Mesendoderm (in vitro differentiated cells): ENCODE data around the gene EPAS1.

Experiments
- DNase-seq: peaks from one replicate; pipeline ENCODE4 v3.0.0; 2013
- H2AK5ac ChIP-seq: 2 replicates; pipeline ENCODE4 v1.6.1; 2013; ENCODE audit warnings: low read length, inconsistent platforms
- H2BK120ac ChIP-seq: 2 replicates; pipeline ENCODE4 v1.6.1; 2013; ENCODE audit warnings: low read depth, mild to moderate bottlenecking, low read length, moderate library complexity, mixed read lengths
- H2BK15ac ChIP-seq: replicated peaks from 2 replicates; pipeline ENCODE4 v1.6.1; 2013; ENCODE audit warnings: low read depth, mild to moderate bottlenecking, moderate library complexity
- H2BK5ac ChIP-seq: 2 replicates; pipeline ENCODE4 v1.6.1; 2013; ENCODE audit warnings: low read length, inconsistent platforms
- H3K18ac ChIP-seq: 2 replicates; pipeline ENCODE4 v1.6.1; 2013; ENCODE audit warnings: mild to moderate bottlenecking, low read length, mixed read lengths
- H3K23ac ChIP-seq: one replicate; pipeline ENCODE4 v1.6.1; 2013; ENCODE audit warnings: low read length
- H3K27ac ChIP-seq: 2 replicates; pipeline ENCODE4 v1.5.1; 2013; ENCODE audit warnings: low read depth, mild to moderate bottlenecking, inconsistent platforms, low read length, moderate library complexity
- H3K27me3 ChIP-seq: 2 replicates; pipeline ENCODE4 v1.6.1; 2013; ENCODE audit warnings: low read length, control low read depth, mild to moderate bottlenecking, inconsistent platforms; ENCODE audit not compliant: insufficient read depth, poor library complexity
- H3K36me3 ChIP-seq: 2 replicates; pipeline ENCODE4 v1.6.1; 2013; ENCODE audit warnings: low read length, inconsistent platforms; ENCODE audit not compliant: control insufficient read depth, insufficient read depth
- H3K4ac ChIP-seq: one replicate; pipeline ENCODE4 v1.6.1; 2013; ENCODE audit warnings: low read depth, mild to moderate bottlenecking, low read length, moderate library complexity
- H3K4me1 ChIP-seq: 2 replicates; pipeline ENCODE4 v1.6.1; 2013; ENCODE audit warnings: low read depth, low read length, inconsistent platforms; ENCODE audit not compliant: control insufficient read depth
- H3K4me2 ChIP-seq: 2 replicates; pipeline ENCODE4 v1.6.1; 2013; ENCODE audit warnings: low read length
- H3K4me3 ChIP-seq: 2 replicates; pipeline ENCODE4 v1.5.1; 2013; ENCODE audit warnings: mild to moderate bottlenecking, low read length
- H3K56ac ChIP-seq: one replicate; pipeline ENCODE4 v1.6.1; 2013; ENCODE audit warnings: low read length
- H3K79me1 ChIP-seq: 2 replicates; pipeline ENCODE4 v1.6.1; 2013; ENCODE audit warnings: low read length, inconsistent platforms
- H3K79me2 ChIP-seq: 2 replicates; pipeline ENCODE4 v1.6.1; 2013; ENCODE audit warnings: mild to moderate bottlenecking, low read length; ENCODE audit not compliant: control insufficient read depth, insufficient read depth
- H3K9ac ChIP-seq: 2 replicates; pipeline ENCODE4 v1.6.1; 2013; ENCODE audit warnings: low read length, inconsistent platforms
- H4K5ac ChIP-seq: one replicate; pipeline ENCODE4 v1.6.1; 2013; ENCODE audit warnings: low read length
- H4K8ac ChIP-seq: one replicate; pipeline ENCODE4 v1.6.1; 2013; ENCODE audit warnings: low read depth, mild to moderate bottlenecking, control low read depth, low read length, moderate library complexity
- WGBS: extraction: QIAGEN DNeasy Blood & Tissue Kit; methylation state at CpG from one replicate; pipeline ENCODE4 v1.1.7; 2013; ENCODE audit warnings: low lambda C conversion rate, missing lambda C conversion rate; ENCODE audit not compliant: insufficient coverage; ENCODE audit errors: extremely low coverage; 5-methylcytosine and 5-hydroxymethylcytosine counted together

The EPAS1 gene

DNA sequence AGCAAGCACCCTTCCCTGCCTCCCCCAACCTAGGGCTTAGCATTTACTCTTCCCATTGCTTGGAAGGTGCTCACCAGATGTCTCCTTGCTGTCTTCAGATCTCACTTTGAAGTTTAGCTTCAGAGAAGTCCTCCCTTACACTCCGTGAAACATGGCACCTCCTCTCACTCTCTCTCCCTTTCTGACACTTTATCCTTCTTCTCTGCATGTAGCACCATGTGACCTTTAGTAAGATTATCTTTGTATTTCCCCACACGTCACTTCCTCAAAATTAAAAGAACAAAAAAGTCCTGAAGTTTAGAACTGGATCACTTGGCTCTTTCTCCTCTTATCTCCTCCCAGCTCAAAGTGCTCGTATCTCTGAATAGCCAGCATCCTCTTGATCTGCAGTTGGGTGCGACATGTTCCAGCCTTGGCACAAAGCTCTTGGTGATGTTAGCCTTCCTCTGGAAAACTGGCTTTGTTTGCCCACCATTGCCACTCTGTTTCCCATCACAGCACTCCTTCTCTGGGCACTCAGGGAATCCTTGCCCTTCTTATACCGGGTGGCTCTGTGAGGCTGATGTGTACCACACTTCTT, 40.6 kb upstream of the EPAS1 start:
- H3K4me2 ChIP-seq, result no peak overlapping the region
- no peak for DNase-seq
- no peak overlapping the region for H4K5ac ChIP-seq
- no peak overlapping the region for H3K4me3 ChIP-seq
- no CpG with 5 or more reads among the region's 5 CpGs for WGBS
- peaks cover 8% of the 10 kb centered on the region for H3K4me1 ChIP-seq
- no peak overlapping the region for H4K8ac ChIP-seq
- H3K56ac ChIP-seq, result no peak overlapping the region
- no peak overlapping the region for H3K23ac ChIP-seq
- no peaks in the 10 kb centered on the region for H3K79me1 ChIP-seq
- H3K4ac ChIP-seq, result no peak overlapping the region
- no peaks in the 10 kb centered on the region for H3K27me3 ChIP-seq
- H2BK15ac ChIP-seq, result no peak overlapping the region
- no peaks in the 10 kb centered on the region for H3K79me2 ChIP-seq
- no peak overlapping the region for H3K9ac ChIP-seq
- no peak overlapping the region for H2BK120ac ChIP-seq
- no peak overlapping the region for H3K18ac ChIP-seq
- no peak overlapping the region for H3K27ac ChIP-seq
- no peaks in the 10 kb centered on the region for H3K36me3 ChIP-seq
- no peak overlapping the region for H2BK5ac ChIP-seq
- no peak overlapping the region for H2AK5ac ChIP-seq

DNA sequence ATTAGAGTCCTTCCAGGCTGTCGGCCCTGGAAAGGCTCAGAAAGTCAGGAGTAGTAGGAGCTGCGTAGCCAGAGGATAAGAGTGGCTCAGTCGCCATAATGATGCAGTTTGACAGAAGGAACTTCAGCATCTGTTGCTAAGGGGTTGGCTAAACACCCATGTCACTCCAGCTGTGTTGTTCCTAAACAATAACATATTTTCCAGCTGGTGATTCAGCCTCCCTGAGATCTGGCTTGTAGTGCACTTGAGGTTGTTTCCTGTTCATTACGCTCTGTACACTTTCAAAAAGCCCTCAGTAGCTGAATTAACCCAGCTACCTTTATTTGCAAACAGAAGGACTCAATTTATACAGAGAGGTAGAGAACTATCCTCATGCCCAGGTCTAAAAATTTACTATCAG, 39.7 kb upstream of the EPAS1 start:
- H3K27me3 ChIP-seq, result no peaks in the 10 kb centered on the region
- no peak overlapping the region for H3K27ac ChIP-seq
- no peak overlapping the region for H3K4ac ChIP-seq
- H3K23ac ChIP-seq, result no peak overlapping the region
- no peak overlapping the region for H2BK15ac ChIP-seq
- no peak overlapping the region for H3K9ac ChIP-seq
- H3K18ac ChIP-seq, result no peak overlapping the region
- no peak overlapping the region for H2BK5ac ChIP-seq
- H3K4me3 ChIP-seq, result no peak overlapping the region
- WGBS, result no CpG with 5 or more reads among the region's 4 CpGs
- H3K4me2 ChIP-seq, result no peak overlapping the region
- no peak overlapping the region for H4K8ac ChIP-seq
- H2AK5ac ChIP-seq, result no peak overlapping the region
- H3K79me1 ChIP-seq, result no peaks in the 10 kb centered on the region
- no peaks in the 10 kb centered on the region for H3K79me2 ChIP-seq
- no peaks in the 10 kb centered on the region for H3K36me3 ChIP-seq
- peaks cover 5% of the 10 kb centered on the region for H3K4me1 ChIP-seq
- H2BK120ac ChIP-seq, result no peak overlapping the region
- no peak for DNase-seq
- no peak overlapping the region for H3K56ac ChIP-seq
- H4K5ac ChIP-seq, result no peak overlapping the region

DNA sequence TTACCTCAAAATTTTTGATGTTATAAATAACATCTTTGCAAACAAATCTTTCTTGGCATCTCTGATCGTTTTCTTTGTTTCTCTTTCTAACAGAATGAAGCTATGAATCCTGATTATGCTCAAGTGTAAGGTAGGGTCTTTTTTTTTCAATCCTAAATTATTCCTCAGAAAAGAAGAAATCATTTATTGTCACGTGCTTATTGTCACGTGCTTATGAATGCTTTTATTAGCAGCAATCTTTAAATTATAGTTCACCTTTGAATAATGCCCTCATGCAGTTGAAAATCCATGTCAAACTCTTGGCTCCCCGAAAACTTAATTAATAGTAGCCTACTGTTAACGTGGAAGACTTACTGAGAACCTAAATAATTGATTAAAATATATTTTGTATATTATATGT, 39.2 kb upstream of the EPAS1 start:
- Histone ChIP-seq H3K23ac (no peak overlapping the region), H4K8ac (no peak overlapping the region), H3K4me3 (no peak overlapping the region), H3K4ac (no peak overlapping the region), H3K27ac (no peak overlapping the region), H2BK15ac (no peak overlapping the region), H3K27me3 (no peaks in the 10 kb centered on the region), H3K9ac (no peak overlapping the region), H3K18ac (no peak overlapping the region), H3K4me1 (peaks cover 5% of the 10 kb centered on the region), H3K56ac (no peak overlapping the region), H4K5ac (no peak overlapping the region), H3K79me2 (no peaks in the 10 kb centered on the region), H3K4me2 (no peak overlapping the region), H2BK120ac (no peak overlapping the region), H3K79me1 (no peaks in the 10 kb centered on the region), H2BK5ac (no peak overlapping the region), H2AK5ac (no peak overlapping the region), H3K36me3 (no peaks in the 10 kb centered on the region)
- no peak for DNase-seq
- WGBS, result no CpG with 5 or more reads among the region's 5 CpGs

DNA sequence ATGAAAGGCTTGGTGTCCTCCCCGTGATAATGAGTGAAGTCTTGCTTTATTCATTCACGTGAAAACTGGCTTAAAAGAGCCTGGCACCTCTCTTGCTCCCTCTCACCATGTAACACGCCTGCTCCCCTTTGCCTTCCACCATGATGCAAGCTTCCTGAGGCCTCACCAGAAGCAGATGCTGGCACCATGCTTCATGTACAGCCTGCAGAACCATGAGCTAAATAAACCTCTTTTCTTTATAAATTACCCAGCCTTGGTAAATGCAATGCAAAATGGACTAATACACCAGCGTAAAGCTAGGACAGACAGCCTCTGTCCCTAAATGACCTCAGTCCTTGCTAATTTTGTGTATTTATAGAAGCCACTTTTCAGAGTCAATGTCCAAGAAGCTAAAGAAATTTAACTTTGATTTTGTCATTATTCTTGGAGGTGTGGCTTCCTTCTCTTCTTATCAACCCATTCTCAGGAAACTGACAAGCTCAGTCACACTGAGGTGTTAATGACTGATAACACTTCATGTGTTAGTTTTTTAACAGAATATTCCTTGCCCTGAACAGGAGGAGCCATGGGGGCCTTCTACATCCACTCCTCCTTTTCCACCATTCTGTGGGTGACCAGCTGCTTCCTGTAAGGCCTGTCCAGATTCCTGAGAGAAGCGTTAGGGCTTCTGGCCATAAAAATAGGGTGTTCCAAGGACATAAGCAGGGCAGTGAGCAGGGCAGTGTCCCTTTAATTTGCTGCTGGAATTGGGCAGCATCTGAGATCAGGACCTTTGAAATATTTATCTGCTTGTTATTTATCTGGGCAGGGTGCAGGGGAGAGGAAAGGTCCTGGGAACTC, 38.0 kb upstream of the EPAS1 start:
- peak; percentile 60 for DNase-seq
- Histone ChIP-seq H3K4me1 (peaks cover 5% of the 10 kb centered on the region), H4K8ac (no peak overlapping the region), H3K18ac (no peak overlapping the region), H3K4ac (no peak overlapping the region), H3K79me2 (no peaks in the 10 kb centered on the region), H3K79me1 (no peaks in the 10 kb centered on the region), H3K9ac (no peak overlapping the region), H3K56ac (no peak overlapping the region), H2BK120ac (no peak overlapping the region), H3K23ac (no peak overlapping the region), H3K27me3 (no peaks in the 10 kb centered on the region), H2BK15ac (no peak overlapping the region), H3K27ac (no peak overlapping the region), H2AK5ac (no peak overlapping the region), H2BK5ac (no peak overlapping the region), H3K4me2 (no peak overlapping the region), H4K5ac (no peak overlapping the region), H3K36me3 (no peaks in the 10 kb centered on the region), H3K4me3 (no peak overlapping the region)
- WGBS, result no CpG with 5 or more reads among the region's 5 CpGs

DNA sequence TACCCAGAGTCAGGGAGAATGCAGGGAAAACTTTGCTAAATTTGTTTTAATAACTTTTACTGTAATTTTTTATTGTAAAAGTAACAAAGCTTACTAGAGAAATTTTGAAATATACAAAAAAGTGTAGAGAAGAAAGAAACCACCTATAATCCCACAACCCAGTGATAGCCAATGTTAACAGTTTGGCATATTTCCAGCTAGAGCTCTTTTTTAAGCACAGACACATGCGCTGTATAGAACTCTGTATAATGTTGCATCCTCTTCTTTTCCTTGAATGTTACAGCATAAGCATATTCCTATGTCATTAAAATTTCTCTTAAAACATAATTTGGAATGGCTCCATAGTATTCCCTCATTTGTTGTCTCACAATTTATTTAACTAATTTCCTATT, 37.4 kb upstream of the EPAS1 start:
- no peaks in the 10 kb centered on the region for H3K79me2 ChIP-seq
- H3K56ac ChIP-seq, result no peak overlapping the region
- no CpG with 5 or more reads among the region's 1 CpG for WGBS
- H3K36me3 ChIP-seq, result no peaks in the 10 kb centered on the region
- H3K27ac ChIP-seq, result no peak overlapping the region
- no peak overlapping the region for H4K5ac ChIP-seq
- H3K23ac ChIP-seq, result no peak overlapping the region
- peaks cover 5% of the 10 kb centered on the region for H3K4me1 ChIP-seq
- no peak for DNase-seq
- no peak overlapping the region for H4K8ac ChIP-seq
- H2BK120ac ChIP-seq, result no peak overlapping the region
- H3K9ac ChIP-seq, result no peak overlapping the region
- no peak overlapping the region for H3K4me2 ChIP-seq
- H3K79me1 ChIP-seq, result no peaks in the 10 kb centered on the region
- H2BK15ac ChIP-seq, result no peak overlapping the region
- H3K18ac ChIP-seq, result no peak overlapping the region
- no peak overlapping the region for H3K4ac ChIP-seq
- H3K4me3 ChIP-seq, result no peak overlapping the region
- H3K27me3 ChIP-seq, result no peaks in the 10 kb centered on the region
- no peak overlapping the region for H2BK5ac ChIP-seq
- H2AK5ac ChIP-seq, result no peak overlapping the region
